ENCODE data around the gene OBSCN.
A peak's percentile ranks its signal among the peaks of the same experiment; 100 is the strongest.
"Not testable (repeated sequence)": the region's sequence is repeated elsewhere in the genome, so short reads cannot be mapped to it uniquely, and the experiment has no call there.

The OBSCN gene

GRCh38 chr1:228228601-228229074 lies 20.8 kb downstream of the OBSCN start:
- DNase-seq (ENCODE audit: low spot score) = peak; percentile 66

DNA sequence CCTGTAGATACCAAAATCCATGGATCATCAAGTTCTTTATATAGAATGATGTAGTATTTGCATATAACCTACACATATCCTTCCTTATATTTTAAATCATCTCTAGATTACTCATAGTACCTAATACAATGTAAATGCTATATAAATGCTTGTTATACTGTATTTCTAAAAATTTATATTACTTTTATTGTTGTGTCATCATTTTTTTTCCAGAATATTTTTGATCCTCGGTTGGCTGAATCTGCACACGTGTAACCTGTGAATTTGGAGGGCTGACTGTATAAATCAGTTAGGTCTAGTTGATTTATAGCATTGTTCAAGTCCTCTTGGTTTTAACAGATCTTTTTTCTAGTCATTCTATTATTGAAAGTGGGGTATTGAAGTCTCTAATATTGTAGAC lies 23.3 kb downstream of the OBSCN start:
- no peak for DNase-seq (ENCODE audit: low spot score)

GRCh38 chr1:228233136-228233535 lies 25.3 kb downstream of the OBSCN start:
- DNase-seq (ENCODE audit: low spot score) = no peak

- DNase-seq (ENCODE audit: low spot score) = no peak
Observed at GRCh38 chr1:228234921-228235320, 27.1 kb downstream of the OBSCN start.

- DNase-seq (ENCODE audit: low spot score) = peak; percentile 12
Observed at GRCh38 chr1:228236744-228237143, 28.9 kb downstream of the OBSCN start.

GRCh38 chr1:228238007-228238406 lies 30.2 kb downstream of the OBSCN start:
- no peak for DNase-seq (ENCODE audit: low spot score)

GRCh38 chr1:228238461-228238860 lies 30.6 kb downstream of the OBSCN start:
- DNase-seq (ENCODE audit: low spot score) = no peak

- no peak for DNase-seq (ENCODE audit: low spot score)
Observed at GRCh38 chr1:228240411-228241240, 32.8 kb downstream of the OBSCN start.

DNA sequence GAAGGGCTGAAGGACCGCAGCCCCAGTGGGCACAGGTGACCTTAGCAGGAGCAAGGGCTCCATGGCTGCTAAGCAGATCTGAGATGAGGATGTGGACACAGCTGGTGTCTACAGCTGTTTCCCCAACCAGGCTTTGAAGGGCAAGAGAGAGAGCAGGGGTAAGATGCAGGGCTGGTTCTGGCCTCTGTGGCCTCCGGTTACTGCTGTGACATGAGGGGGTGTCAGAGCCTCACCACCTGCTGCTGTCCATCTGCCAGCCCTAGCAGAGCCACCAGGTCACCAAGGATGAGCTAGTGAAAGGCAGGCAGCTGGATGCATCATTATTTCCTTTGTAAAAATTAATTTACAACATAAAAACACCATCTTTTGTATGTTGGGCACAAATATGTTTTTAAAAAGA lies 33.4 kb downstream of the OBSCN start:
- no peak for DNase-seq (ENCODE audit: low spot score)

- no peak for DNase-seq (ENCODE audit: low spot score)
Observed at GRCh38 chr1:228242409-228242808, 34.6 kb downstream of the OBSCN start.

- DNase-seq (ENCODE audit: low spot score) = no peak
Observed at GRCh38 chr1:228243093-228243492, 35.2 kb downstream of the OBSCN start.

DNA sequence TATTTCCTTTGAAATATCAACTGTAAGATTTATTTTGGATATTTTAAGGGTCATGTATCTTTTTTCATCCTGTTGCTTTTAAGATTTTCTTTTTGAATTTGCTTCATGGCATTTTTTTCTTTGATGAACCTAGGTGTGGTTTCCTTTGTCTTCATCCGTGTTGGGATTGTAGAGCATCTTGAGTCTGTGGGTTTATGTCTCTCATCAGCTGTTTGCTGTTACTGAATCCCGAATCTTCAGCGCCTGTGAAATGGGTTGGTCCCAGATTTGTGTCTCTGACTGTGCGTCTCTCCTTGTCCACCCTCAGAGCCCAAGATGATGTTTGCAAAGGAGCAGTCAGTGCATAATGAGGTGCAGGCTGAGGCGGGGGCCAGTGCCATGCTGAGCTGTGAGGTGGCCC lies 36.1 kb downstream of the OBSCN start:
- not testable (repeated sequence) for DNase-seq (ENCODE audit: low spot score)

DNA sequence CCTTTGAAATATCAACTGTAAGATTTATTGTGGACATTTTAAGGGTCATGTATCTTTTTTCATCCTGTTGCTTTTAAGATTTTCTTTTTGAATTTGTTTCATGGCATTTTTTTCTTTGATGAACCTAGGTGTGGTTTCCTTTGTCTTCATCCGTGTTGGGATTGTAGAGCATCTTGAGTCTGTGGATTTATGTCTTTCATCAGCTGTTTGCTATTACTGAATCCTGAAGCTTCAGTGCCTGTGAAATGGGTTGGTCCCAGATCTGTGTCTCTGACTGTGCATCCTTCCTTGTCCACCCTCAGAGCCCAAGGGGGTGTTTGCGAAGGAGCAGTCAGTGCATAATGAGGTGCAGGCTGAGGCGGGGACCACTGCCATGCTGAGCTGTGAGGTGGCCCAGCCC lies 37.3 kb downstream of the OBSCN start:
- no peak for DNase-seq (ENCODE audit: low spot score)

DNA sequence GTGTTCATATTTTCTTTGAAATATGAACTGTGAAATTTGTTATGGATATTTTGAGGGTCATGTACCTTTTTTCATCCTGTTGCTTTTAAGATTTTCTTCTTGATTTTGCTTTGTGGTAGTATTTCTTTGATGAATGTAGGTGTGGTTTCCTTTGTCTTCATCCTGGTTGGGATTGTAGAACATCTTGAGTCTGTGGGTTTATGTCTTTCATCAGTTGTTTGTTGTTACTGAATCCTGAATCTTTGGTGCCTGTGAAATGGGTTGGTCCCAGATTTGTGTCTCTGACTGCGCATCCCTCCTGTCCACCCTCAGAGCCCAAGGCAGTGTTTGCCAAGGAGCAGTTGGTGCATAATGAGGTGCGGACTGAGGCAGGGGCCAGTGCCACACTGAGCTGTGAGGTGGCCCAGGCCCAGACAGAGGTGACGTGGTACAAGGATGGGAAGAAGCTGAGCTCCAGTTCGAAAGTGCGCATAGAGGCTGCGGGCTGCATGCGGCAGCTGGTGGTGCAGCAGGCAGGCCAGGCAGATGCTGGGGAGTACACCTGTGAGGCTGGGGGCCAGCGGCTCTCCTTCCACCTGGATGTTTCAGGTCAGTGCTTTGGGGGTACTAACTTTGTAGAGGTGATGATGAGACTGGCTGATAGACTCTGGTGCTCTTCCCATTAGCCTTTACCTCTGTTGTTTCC lies 38.5 kb downstream of the OBSCN start:
- no peak for DNase-seq (ENCODE audit: low spot score)

DNA sequence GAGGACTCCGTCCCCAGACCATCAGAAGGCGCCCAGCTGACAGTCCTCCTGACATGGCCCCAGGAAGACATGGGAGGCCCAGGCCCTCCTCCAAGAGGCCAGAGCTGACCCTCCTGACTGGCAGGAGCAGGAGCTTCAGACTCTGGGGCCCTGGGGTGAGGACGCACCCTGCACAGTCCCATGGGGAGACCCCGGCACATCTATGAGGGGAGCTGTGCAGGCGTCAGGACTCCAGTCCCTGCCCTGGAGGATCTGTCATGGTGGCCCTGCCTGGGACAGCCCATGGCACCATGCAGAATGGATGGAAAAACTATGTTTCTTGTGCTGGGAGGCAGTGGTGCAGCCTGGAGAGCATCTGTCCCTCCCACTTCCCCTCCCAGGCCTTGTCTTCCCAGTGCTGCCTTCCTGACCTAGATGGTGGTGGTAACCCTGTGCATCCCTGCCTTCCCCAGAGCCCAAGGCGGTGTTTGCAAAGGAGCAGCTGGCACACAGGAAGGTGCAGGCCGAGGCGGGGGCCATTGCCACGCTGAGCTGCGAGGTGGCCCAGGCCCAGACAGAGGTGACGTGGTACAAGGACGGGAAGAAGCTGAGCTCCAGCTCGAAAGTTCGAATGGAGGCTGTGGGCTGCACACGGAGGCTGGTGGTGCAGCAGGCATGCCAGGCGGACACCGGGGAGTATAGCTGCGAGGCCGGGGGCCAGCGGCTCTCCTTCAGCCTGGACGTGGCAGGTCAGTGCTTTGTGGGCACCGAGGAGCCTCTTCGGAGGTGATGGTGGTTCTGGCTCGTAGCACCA lies 41.9 kb downstream of the OBSCN start:
- no peak for DNase-seq (ENCODE audit: low spot score)

DNA sequence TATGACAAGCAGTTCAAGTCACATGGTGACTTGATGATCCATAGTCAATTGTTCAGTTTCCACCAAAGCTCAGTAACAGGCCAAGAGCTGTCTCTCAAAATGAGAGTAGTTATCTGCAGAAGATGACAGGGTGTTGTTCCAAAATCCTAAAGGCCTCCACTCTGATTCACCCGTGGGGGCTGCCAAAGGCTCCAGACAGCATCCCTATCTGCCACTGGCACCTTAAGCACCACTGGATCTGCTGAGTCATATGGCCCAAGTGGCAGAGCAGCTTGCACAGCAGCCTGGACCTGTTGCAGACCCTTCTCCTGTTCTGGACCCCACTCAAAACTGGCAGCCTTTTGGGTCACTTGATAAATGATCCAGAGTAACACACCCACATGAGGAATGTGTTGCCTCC lies 44.6 kb downstream of the OBSCN start:
- DNase-seq (ENCODE audit: low spot score) = not testable (repeated sequence)

DNA sequence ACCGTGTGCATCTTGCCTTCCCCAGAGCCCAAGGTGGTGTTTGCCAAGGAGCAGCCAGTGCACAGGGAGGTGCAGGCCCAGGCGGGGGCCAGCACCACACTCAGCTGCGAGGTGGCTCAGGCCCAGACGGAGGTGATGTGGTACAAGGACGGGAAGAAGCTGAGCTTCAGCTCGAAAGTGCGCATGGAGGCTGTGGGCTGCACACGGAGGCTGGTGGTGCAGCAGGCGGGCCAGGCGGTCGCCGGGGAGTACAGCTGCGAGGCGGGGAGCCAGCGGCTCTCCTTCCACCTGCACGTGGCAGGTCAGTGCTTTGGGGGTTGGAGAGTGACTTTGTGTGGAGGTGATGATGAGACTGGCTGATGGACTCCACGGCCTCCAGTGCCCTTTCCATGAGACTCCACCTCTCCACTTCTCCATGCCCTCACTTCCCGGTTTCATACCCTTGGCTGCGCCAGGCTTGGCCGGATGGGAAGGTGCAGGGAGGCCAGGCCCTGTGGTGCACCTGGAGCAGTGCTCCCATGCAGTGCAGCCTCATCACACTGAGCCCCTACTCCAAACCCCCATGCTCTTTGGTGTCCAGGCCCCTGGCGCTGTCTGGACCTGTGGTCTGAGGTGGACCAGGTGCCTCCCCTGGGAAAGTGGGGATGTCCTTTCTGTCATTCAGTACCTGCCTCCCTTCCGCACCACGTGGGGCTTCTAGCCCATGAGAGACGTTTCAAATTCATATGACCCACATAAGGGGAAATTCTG lies 49.0 kb downstream of the OBSCN start:
- no peak for DNase-seq (ENCODE audit: low spot score)

- no peak for DNase-seq (ENCODE audit: low spot score)
Observed at GRCh38 chr1:228258486-228258885, 50.6 kb downstream of the OBSCN start.

GRCh38 chr1:228259368-228259894 lies 51.6 kb downstream of the OBSCN start:
- DNase-seq (ENCODE audit: low spot score) = no peak

- no peak for DNase-seq (ENCODE audit: low spot score)
Observed at GRCh38 chr1:228259951-228260350, 52.1 kb downstream of the OBSCN start.

GRCh38 chr1:228261706-228262105 lies 53.9 kb downstream of the OBSCN start:
- DNase-seq (ENCODE audit: low spot score) = no peak

DNA sequence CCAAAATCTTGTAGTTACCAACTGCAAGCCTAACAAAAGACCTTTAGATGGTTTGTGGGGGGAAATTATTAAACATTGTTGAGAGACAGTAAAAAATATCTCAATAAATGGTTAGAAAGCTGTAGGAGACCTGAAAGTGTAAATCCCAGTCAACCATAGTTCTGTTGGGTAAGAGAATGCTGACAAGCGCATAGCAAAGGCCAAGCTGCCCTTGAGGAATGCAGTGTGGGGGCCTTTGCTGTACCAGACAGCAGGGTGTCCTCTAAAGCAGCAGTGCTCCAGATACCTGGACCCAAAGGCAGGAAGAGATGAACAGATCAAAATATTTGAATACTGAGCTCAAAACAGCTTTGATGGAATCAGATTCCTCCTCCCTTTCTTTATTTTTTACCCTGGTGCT lies 54.6 kb downstream of the OBSCN start:
- no peak for DNase-seq (ENCODE audit: low spot score)

Measured in kidney capillary endothelial cell (primary cell).